CD4-positive, alpha-beta T cell (primary cell): ENCODE results near the gene ASIC4. TPM values are rescaled to one million over a fixed set of nuclear protein-coding genes. Genes with fewer than 3 reads are reported as not detected.
A peak's percentile ranks its signal among the peaks of the same experiment; 100 is the strongest.

Source experiments
- ATAC-seq: fragments of 200-7000 bp; cut with Tn5 transposase; one replicate; pipeline ENCODE4 v1.10.0; 2022; ENCODE audit warnings: mild to moderate bottlenecking; ENCODE audit not compliant: poor library complexity
- CTCF ChIA-PET: fragments of 350-600 bp; sonication (Branson Sonifier 250); formaldehyde crosslinking; loops from one replicate; lab custom pipeline; 2021; ENCODE audit warnings: antibody characterized with exemption, inconsistent platforms; lab: Charles Lee
- POLR2A ChIA-PET: fragments of 350-600 bp; sonication (Branson Sonifier 250); formaldehyde crosslinking; loops from one replicate; lab custom pipeline; 2021; ENCODE audit warnings: antibody characterized with exemption, inconsistent platforms; lab: Charles Lee
- DNase-seq, 14 experiments: peaks; one replicate each; pipeline ENCODE4 v3.0.0-alpha.2; 2013 to 2020; ENCODE audit warnings: mixed read lengths in 2 of 14
- H3K27ac ChIP-seq, 2 donors: one replicate each; pipeline versions ENCODE4 v1.5.1 to v1.7.0; 2013; ENCODE audit warnings: low read length in 2 of 2, low read depth in 1 of 2, mild to moderate bottlenecking in 1 of 2
- H3K27me3 ChIP-seq, 2 experiments: 1 replicate in 1 of 2; 2 replicates in 1 of 2; pipeline versions ENCODE4 v1.6.1 to v1.7.0; 2013; ENCODE audit warnings: low read length in 2 of 2, control low read depth in 1 of 2, mild to moderate bottlenecking in 1 of 2, moderate library complexity in 1 of 2; ENCODE audit not compliant: insufficient read depth in 2 of 2, control insufficient read depth in 1 of 2
- H3K36me3 ChIP-seq: one replicate; pipeline ENCODE4 v1.6.1; 2013; ENCODE audit warnings: low read length, control low read depth; ENCODE audit not compliant: insufficient read depth
- H3K4me1 ChIP-seq: one replicate; pipeline ENCODE4 v1.6.1; 2013; ENCODE audit warnings: low read length, control low read depth; ENCODE audit not compliant: insufficient read depth
- H3K4me3 ChIP-seq: one replicate; pipeline ENCODE4 v1.5.1; 2013; ENCODE audit warnings: mild to moderate bottlenecking, low read length, moderate library complexity
- H3K9me3 ChIP-seq, 2 experiments: 1 replicate in 1 of 2; 2 replicates in 1 of 2; pipeline versions ENCODE4 v1.6.1 to v1.7.0; 2013; ENCODE audit warnings: low read length in 2 of 2, mild to moderate bottlenecking in 2 of 2, control low read depth in 1 of 2, moderate library complexity in 1 of 2; ENCODE audit not compliant: control insufficient read depth in 1 of 2, insufficient read depth in 1 of 2
- H3K27ac Mint-ChIP-seq: one replicate; pipeline ENCODE4 v1.8.0; 2020; ENCODE audit warnings: mixed read lengths
- H3K27me3 Mint-ChIP-seq: one replicate; pipeline ENCODE4 v1.8.0; 2021; ENCODE audit warnings: mixed read lengths
- H3K36me3 Mint-ChIP-seq: one replicate; pipeline ENCODE4 v1.8.0; 2021; ENCODE audit warnings: low read depth, mixed read lengths
- H3K4me1 Mint-ChIP-seq: one replicate; pipeline ENCODE4 v1.8.0; 2021; ENCODE audit warnings: low read depth, mixed read lengths
- H3K4me3 Mint-ChIP-seq: one replicate; pipeline ENCODE4 v1.8.0; 2020; ENCODE audit warnings: mild to moderate bottlenecking, mixed read lengths
- H3K9me3 Mint-ChIP-seq: one replicate; pipeline ENCODE4 v1.8.0; 2020; ENCODE audit warnings: mixed read lengths
- intact Hi-C, 2 experiments: fragments of 100-400 bp; cut with DNase I in 1 of 2; cut with micrococcal nuclease in 1 of 2; formaldehyde crosslinking; loops; one replicate each; pipeline versions ENCODE4 v1.15.1 to v1.9.0; 2023 to 2025; cut with DNase I, micrococcal nuclease
- total RNA-seq, 174 experiments: library from RNA in 2 of 174; stranded (reverse) in 2 of 174; gene quantifications; one replicate each; pipeline ENCODE4 v1.2.3 and lab custom pipeline; 2021 to 2026
- TF ChIP-seq, protein P1 (sequence below): fragments of 200-600 bp; IDR thresholded peaks from one replicate; pipeline ENCODE4 v1.8.0; 2022; ENCODE audit warnings: antibody characterized with exemption, mild to moderate bottlenecking

The ASIC4 gene
- total RNA-seq, 2 experiments from 2014 or later = 0.08 to 0.17 TPM

DNA sequence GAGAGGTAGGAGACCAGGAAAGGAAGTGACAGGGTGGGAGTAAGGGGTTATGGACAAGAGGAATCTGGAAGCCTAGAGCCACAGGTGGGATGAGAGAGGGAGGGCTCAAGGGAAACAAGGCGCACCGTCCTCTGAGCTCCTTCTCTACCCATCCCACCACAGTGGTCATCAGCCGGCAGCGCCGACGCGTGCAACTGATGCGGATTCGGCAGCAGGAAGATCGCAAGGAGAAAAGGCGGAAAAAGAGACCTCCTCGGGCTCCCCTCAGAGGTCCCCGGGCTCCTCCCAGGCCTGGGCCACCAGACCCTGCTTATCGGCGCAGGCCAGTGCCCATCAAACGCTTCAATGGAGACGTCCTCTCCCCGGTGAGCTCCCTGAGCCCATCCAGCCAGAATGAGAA, 34.7 kb downstream of the ASIC4 start:
- peaks cover 21 to 34% of the 10 kb centered on the region in 2 experiments for H3K27me3 ChIP-seq
- POLR2A ChIA-PET = no interaction called here

DNA sequence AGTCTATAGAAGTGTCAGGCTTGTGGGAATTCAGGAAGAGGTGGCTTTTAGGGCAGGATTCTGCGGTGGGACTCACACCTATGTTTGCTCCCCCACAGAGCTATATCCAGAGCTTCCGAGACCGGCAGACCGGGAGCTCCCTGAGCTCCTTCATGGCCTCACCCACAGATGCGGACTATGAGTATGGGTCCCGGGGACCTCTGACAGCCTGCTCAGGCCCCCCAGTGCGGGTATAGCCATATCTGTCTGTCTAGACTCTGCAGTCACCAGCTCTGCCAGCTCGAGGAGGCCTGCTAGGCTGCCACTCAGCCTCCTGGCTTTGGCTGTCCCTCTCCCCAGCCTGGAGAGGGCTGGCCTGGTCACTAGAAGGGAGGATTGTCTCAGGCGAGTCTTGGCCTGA, 35.3 kb downstream of the ASIC4 start:
- POLR2A ChIA-PET = no interaction called here
- Mint-ChIP-seq H3K4me3 (no peak overlapping the region), H3K9me3 (no peaks in the 10 kb centered on the region), H3K36me3 (no peaks in the 10 kb centered on the region), H3K27me3 (peaks cover 45% of the 10 kb centered on the region), H3K4me1 (peaks cover 21% of the 10 kb centered on the region), H3K27ac (no peak overlapping the region)
- CTCF ChIA-PET = no interaction called here
- peaks cover 0 to 31% of the 10 kb centered on the region in 2 experiments for H3K9me3 ChIP-seq
- H3K4me1 ChIP-seq = peaks cover 24% of the 10 kb centered on the region
- DNase-seq (no peak), ATAC-seq (no peak)
- peaks cover 28 to 34% of the 10 kb centered on the region in 2 experiments for H3K27me3 ChIP-seq
- H3K36me3 ChIP-seq = no peaks in the 10 kb centered on the region
- TF ChIP-seq, protein P1, sequence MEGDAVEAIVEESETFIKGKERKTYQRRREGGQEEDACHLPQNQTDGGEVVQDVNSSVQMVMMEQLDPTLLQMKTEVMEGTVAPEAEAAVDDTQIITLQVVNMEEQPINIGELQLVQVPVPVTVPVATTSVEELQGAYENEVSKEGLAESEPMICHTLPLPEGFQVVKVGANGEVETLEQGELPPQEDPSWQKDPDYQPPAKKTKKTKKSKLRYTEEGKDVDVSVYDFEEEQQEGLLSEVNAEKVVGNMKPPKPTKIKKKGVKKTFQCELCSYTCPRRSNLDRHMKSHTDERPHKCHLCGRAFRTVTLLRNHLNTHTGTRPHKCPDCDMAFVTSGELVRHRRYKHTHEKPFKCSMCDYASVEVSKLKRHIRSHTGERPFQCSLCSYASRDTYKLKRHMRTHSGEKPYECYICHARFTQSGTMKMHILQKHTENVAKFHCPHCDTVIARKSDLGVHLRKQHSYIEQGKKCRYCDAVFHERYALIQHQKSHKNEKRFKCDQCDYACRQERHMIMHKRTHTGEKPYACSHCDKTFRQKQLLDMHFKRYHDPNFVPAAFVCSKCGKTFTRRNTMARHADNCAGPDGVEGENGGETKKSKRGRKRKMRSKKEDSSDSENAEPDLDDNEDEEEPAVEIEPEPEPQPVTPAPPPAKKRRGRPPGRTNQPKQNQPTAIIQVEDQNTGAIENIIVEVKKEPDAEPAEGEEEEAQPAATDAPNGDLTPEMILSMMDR = no peak
- intact Hi-C loops = loop anchor here in 1 of 2 experiments (10.0 kb wide), 4 partner anchors 255 to 985 kb away; partner anchors contain the start of genes CNOT9, USP37 and ZFAND2B
- no peak overlapping the region for H3K4me3 ChIP-seq
- H3K27ac ChIP-seq = no peak overlapping the region

More for the DNA sequence above, 34.7 kb downstream of the ASIC4 start:
- CTCF ChIA-PET = no interaction called here
- Mint-ChIP-seq H3K36me3 (no peaks in the 10 kb centered on the region), H3K4me3 (no peak overlapping the region), H3K9me3 (no peaks in the 10 kb centered on the region), H3K4me1 (peaks cover 26% of the 10 kb centered on the region), H3K27ac (no peak overlapping the region), H3K27me3 (peaks cover 39% of the 10 kb centered on the region)
- Histone ChIP-seq H3K9me3 (peaks cover 0 to 25% of the 10 kb centered on the region in 2 experiments), H3K4me1 (peaks cover 30% of the 10 kb centered on the region), H3K36me3 (no peaks in the 10 kb centered on the region), H3K27ac (no peak overlapping the region), H3K4me3 (no peak overlapping the region)
- ATAC-seq (no peak), DNase-seq (no peak)
- TF ChIP-seq, protein P1 = no peak
- intact Hi-C loops = loop anchor here in 1 of 2 experiments (10.0 kb wide), 4 partner anchors 254 to 984 kb away; partner anchors contain the start of genes CNOT9, USP37 and ZFAND2B

DNA sequence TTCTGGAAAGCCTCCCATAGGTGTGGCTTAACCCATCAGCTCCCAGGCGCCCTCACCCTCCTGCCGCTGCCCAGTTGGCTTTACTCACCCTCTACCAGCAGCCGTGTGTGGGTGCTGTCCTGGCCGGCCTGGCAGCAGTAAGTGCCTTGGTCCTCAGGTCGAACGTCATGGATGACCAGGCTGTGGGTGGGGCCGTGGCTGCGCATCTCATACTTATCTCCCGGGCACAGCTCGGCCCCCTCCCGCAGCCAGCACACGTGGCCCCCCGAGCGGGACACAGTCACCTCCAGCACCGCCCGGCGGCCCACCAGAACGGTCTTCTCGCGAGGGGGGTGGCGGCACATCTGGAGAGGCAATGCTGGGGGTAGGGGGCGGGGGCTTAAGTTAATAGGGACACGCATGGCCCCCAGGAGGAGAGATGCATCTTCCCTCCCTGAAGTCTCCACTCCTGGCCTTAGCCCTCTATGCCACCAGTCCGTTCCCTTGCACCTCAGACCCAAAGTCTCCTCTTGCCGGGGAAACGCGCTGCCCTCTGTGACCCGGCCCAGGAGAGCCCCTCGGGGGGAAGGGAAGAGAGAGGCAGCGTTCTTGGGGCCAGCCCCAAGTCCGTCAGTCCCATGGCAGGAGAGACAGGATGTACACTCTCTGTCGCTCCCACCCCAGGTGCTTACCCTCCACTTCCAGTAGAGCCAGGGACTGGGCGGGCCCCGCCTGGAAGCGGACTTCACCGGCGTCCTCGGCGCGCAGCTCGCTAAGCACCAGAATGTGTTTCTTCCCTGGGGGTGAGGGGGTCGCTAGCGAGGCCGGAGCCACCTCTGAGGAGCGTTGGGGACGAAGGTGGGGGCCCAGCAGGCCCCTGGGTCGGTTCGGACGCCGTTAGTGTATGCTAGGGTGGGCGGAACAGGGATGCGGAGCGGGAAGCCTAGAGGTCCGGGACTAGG, 37.4 kb downstream of the ASIC4 start:
- H3K27me3 ChIP-seq = peaks cover 33 to 43% of the 10 kb centered on the region in 2 experiments
- no peaks in the 10 kb centered on the region for H3K9me3 Mint-ChIP-seq
- H3K4me1 Mint-ChIP-seq = peaks cover 17% of the 10 kb centered on the region
- H3K36me3 Mint-ChIP-seq = no peaks in the 10 kb centered on the region
- intact Hi-C loops = loop anchor here (1.0 kb wide), 2 partner anchors 10 to 46 kb away; partner anchors contain the start of gene STK11IP (in 1 of the 2)
- DNase-seq (peak in 2 of 14 experiments; percentile 18 to 35), ATAC-seq (peak; percentile 19)
- ChIA-PET POLR2A (interaction anchor here (0.6 to 2.0 kb wide), 3 partner anchors 8 to 273 kb away, joined by 3 to 17 read pairs (median 4); partner anchors contain the start of genes CHPF, DNAJB2 and TMEM198), CTCF (interaction anchor here (1.0 to 3.1 kb wide), 4 partner anchors 9 to 163 kb away, joined by 3 to 9 read pairs (median 3); partner anchors contain the start of gene STK11IP)
- peaks cover 24% of the 10 kb centered on the region for H3K4me1 ChIP-seq
- peaks cover 0 to 31% of the 10 kb centered on the region in 2 experiments for H3K9me3 ChIP-seq
- H3K27ac ChIP-seq = no peak overlapping the region
- H3K4me3 Mint-ChIP-seq = peak overlapping the region; percentile 86
- no peak overlapping the region for H3K27ac Mint-ChIP-seq
- H3K4me3 ChIP-seq = peak overlapping the region; percentile 46
- TF ChIP-seq, protein P1 = no peak
- no peaks in the 10 kb centered on the region for H3K36me3 ChIP-seq
- H3K27me3 Mint-ChIP-seq = peaks cover 55% of the 10 kb centered on the region
